OCI-LY7 (cell line): ENCODE measurements around the gene PAK4. TPM values are rescaled to one million over a fixed set of nuclear protein-coding genes. Genes with fewer than 3 reads are reported as not detected.
"Not testable (repeated sequence)": the region's sequence is repeated elsewhere in the genome, so short reads cannot be mapped to it uniquely, and the experiment has no call there.

ENCODE experiments used
- BruUV-seq: library from RNA; stranded (reverse); fragments of 400-500 nt; replicated peaks from 2 replicates; lab custom pipeline; 2021; lab: Mats Ljungman, UMichigan
- CTCF ChIA-PET: fragments of 300-600 bp; sonication (Branson Sonifier 250); formaldehyde crosslinking; loops from one replicate; lab custom pipeline; 2022; ENCODE audit warnings: antibody characterized with exemption; ENCODE audit not compliant: unreplicated experiment; lab: Charles Lee
- POLR2A ChIA-PET: fragments of 300-600 bp; sonication (Branson Sonifier 250); formaldehyde crosslinking; loops from one replicate; lab custom pipeline; 2022; ENCODE audit warnings: antibody characterized with exemption; lab: Charles Lee
- DNase-seq: peaks from one replicate; pipeline ENCODE4 v3.0.0-alpha.2; 2015; ENCODE audit warnings: low spot score
- H2AFZ ChIP-seq: fragments of 200-600 bp; sonication (generic), shearing (Covaris generic); 2 replicates; pipeline ENCODE4 v1.6.1; 2014; ENCODE audit warnings: mild to moderate bottlenecking, antibody characterized with exemption, low read length, moderate library complexity
- H3K27ac ChIP-seq: fragments of 200-600 bp; sonication (generic); 2 replicates; pipeline ENCODE4 v1.5.1; 2014; ENCODE audit warnings: mixed run types, low read depth, mild to moderate bottlenecking, moderate library complexity, low read length, inconsistent platforms; ENCODE audit not compliant: poor library complexity, severe bottlenecking
- H3K36me3 ChIP-seq: fragments of 200-600 bp; sonication (generic); 2 replicates; pipeline ENCODE4 v1.6.1; 2014; ENCODE audit warnings: mild to moderate bottlenecking, antibody characterized with exemption, low read length, moderate library complexity, mixed read lengths; ENCODE audit not compliant: insufficient read depth
- H3K4me1 ChIP-seq: fragments of 200-600 bp; sonication (generic); 2 replicates; pipeline ENCODE4 v1.5.1; 2014; ENCODE audit warnings: mild to moderate bottlenecking, low read length; ENCODE audit not compliant: insufficient read depth, poor library complexity, severe bottlenecking
- H3K4me2 ChIP-seq: fragments of 200-600 bp; sonication (generic); 2 replicates; pipeline ENCODE4 v1.6.1; 2014; ENCODE audit warnings: mild to moderate bottlenecking, low read length
- H3K4me3 ChIP-seq: fragments of 200-600 bp; sonication (generic); 2 replicates; pipeline ENCODE4 v1.5.1; 2014; ENCODE audit warnings: mild to moderate bottlenecking, low read depth, low read length; ENCODE audit not compliant: poor library complexity, severe bottlenecking
- H3K79me2 ChIP-seq: fragments of 200-600 bp; sonication (generic); 2 replicates; pipeline ENCODE4 v1.6.1; 2016; ENCODE audit warnings: low read depth, mild to moderate bottlenecking, low read length, moderate library complexity, mixed read lengths; ENCODE audit not compliant: insufficient read depth
- H3K9me2 ChIP-seq: fragments of 200-600 bp; sonication (generic); 2 replicates; pipeline ENCODE4 v1.6.1; 2016; ENCODE audit warnings: mild to moderate bottlenecking, low read length, mixed read lengths; ENCODE audit not compliant: insufficient read depth
- H3K9me3 ChIP-seq: fragments of 200-600 bp; sonication (generic); 2 replicates; pipeline ENCODE4 v1.6.1; 2014; ENCODE audit warnings: mild to moderate bottlenecking, mixed run types, low read length, mixed read lengths
- H4K20me1 ChIP-seq: fragments of 200-600 bp; sonication (generic); 2 replicates; pipeline ENCODE4 v1.6.1; 2014; ENCODE audit warnings: mild to moderate bottlenecking, antibody characterized with exemption, low read length, moderate library complexity, mixed read lengths; ENCODE audit not compliant: insufficient read depth
- EZH2phosphoT487 ChIP-seq: fragments of 200-600 bp; sonication (generic); IDR thresholded peaks from 2 replicates; pipeline ENCODE4 v1.6.1; 2018; ENCODE audit warnings: low read depth, borderline replicate concordance, mild to moderate bottlenecking, mixed run types, antibody characterized with exemption, low read length, moderate library complexity, mixed read lengths
- intact Hi-C: fragments of 100-400 bp; cut with micrococcal nuclease; formaldehyde crosslinking; loops from one replicate; pipeline ENCODE4 v1.10.0; 2022; ENCODE audit not compliant: unreplicated experiment
- total RNA-seq, 2 experiments: library from RNA; depleted of rRNA in 1 of 2; stranded (reverse); fragments of >200 nt in 1 of 2; shearing (Covaris generic) in 1 of 2; gene quantifications; 2 replicates each; pipeline ENCODE4 v1.2.3, GENCODE V29; 2014 to 2022
- TF ChIP-seq, protein P1 (sequence below): fragments of 200-600 bp; sonication (generic); conservative IDR thresholded peaks from 2 replicates; pipeline ENCODE4 v1.5.1; 2014; ENCODE audit warnings: mild to moderate bottlenecking, antibody characterized with exemption, low read length, moderate library complexity, mixed read lengths

PAK4 gene
- total RNA-seq, 2 experiments from 2014 or later: 7.8 to 26.7 TPM

DNA sequence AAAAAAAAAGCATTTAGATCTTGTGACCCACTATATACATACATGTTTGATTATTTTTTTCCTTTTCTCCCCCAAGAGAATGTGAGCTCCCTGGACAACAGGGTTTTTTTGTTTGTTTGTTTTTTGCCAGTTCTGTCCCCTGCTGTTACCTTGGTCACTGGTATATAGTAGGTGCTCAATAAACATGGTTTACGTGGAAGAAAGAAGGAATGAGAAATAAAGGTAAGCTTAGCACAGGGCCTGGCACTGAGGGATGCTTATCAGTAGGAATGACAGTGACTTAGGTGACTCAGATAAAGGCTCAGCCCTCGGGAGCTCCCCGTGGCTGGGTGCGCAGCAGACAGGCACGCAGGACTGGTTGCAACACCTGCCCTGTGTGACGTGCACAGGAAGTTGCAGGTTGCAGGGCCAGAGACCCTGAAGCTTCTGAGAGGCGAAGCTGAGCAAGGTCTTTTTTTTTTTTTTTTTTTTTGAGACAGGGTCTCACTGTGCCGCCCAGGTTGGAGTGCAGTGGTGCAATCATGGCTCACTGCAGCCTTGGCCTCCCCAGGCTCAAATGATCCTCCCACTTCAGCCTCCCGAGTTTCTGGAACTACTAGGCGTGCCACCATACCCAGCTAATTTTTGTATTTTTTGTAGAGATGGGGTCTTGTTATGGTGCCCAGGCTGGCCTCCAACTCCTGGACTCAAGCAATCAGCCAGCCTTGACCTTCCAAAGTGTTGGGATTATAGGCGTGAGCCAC is 10.3 kb upstream of the PAK4 start:
- Histone ChIP-seq H3K36me3 (no peaks in the 10 kb centered on the region), H3K9me3 (no peaks in the 10 kb centered on the region), H3K4me2 (no peak overlapping the region), H3K4me3 (no peak overlapping the region), H3K4me1 (no peaks in the 10 kb centered on the region), H2AFZ (no peak overlapping the region), H3K27ac (no peak overlapping the region), H3K79me2 (no peaks in the 10 kb centered on the region), H4K20me1 (no peaks in the 10 kb centered on the region), H3K9me2 (no peaks in the 10 kb centered on the region)
- TF ChIP-seq, protein P1, sequence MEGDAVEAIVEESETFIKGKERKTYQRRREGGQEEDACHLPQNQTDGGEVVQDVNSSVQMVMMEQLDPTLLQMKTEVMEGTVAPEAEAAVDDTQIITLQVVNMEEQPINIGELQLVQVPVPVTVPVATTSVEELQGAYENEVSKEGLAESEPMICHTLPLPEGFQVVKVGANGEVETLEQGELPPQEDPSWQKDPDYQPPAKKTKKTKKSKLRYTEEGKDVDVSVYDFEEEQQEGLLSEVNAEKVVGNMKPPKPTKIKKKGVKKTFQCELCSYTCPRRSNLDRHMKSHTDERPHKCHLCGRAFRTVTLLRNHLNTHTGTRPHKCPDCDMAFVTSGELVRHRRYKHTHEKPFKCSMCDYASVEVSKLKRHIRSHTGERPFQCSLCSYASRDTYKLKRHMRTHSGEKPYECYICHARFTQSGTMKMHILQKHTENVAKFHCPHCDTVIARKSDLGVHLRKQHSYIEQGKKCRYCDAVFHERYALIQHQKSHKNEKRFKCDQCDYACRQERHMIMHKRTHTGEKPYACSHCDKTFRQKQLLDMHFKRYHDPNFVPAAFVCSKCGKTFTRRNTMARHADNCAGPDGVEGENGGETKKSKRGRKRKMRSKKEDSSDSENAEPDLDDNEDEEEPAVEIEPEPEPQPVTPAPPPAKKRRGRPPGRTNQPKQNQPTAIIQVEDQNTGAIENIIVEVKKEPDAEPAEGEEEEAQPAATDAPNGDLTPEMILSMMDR: no peak
- no peak for TF ChIP-seq EZH2phosphoT487
- DNase-seq: no peak
- CTCF ChIA-PET: no interaction called here
- intact Hi-C loops: no loop called here
- no TSS peak for BruUV-seq
- POLR2A ChIA-PET: no interaction called here

DNA sequence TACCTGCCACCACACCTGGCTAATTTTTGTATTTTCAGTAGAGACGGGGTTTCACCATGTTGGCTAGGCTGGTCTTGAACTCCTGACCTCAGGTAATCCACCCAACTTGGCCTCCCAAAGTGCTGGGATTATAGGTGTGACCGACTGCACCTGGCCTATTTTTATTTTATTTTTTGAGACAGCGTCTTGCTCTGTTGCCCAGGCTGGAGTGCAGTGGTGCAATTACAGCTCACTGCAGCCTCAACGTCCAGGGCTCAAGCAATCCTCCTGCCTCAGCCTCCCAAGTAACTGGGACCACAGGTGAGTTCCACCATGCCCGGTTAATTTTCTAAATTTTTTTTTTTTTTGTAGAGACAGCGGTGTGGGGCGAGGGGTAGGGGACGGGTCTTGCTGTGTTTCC is 8.6 kb upstream of the PAK4 start:
- DNase-seq, H2AFZ ChIP-seq, BruUV-seq, H3K27ac ChIP-seq, H3K4me2 ChIP-seq, H3K9me3 ChIP-seq, intact Hi-C loops, H3K79me2 ChIP-seq, H3K4me3 ChIP-seq, H4K20me1 ChIP-seq, H3K36me3 ChIP-seq, POLR2A ChIA-PET, H3K9me2 ChIP-seq, H3K4me1 ChIP-seq, CTCF ChIA-PET: not testable (repeated sequence)

DNA sequence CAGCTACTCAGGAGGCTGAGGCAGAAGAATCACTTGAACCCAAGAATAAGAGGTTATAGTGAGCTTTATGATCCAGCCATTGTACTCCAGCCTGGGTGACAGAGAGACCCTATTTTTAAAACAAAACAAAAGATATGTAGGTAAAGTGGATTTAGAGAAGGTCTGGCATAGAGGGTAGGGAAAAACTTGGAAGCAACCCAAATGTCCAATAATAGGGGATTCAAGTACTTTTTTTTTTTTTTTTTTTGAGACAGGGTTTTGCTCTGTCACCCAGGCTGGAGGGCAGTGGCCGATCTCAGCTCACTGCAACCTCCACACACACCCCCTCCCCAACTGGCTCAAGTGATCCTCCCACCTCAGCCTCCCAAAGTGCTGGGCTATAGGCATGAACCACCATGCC is 5.8 kb upstream of the PAK4 start:
- H4K20me1 ChIP-seq: no peaks in the 10 kb centered on the region
- H3K9me2 ChIP-seq: no peaks in the 10 kb centered on the region
- no peaks in the 10 kb centered on the region for H3K9me3 ChIP-seq
- H2AFZ ChIP-seq: no peak overlapping the region
- no TSS peak for BruUV-seq
- H3K4me2 ChIP-seq: no peak overlapping the region
- ChIA-PET POLR2A (interaction anchor here (0.7 kb wide), 1 partner anchor 208 kb away, joined by 5 read pairs; no protein-coding TSS in a partner anchor), CTCF (no interaction called here)
- H3K4me1 ChIP-seq: peaks cover 3% of the 10 kb centered on the region
- no peak overlapping the region for H3K27ac ChIP-seq
- intact Hi-C loops: loop anchor here (10.0 kb wide), 1 partner anchor 415 kb away; the partner anchor contains the start of gene EID2B
- TF ChIP-seq, protein P1: no peak
- TF ChIP-seq EZH2phosphoT487: no peak
- no peak for DNase-seq
- H3K36me3 ChIP-seq: no peaks in the 10 kb centered on the region
- no peaks in the 10 kb centered on the region for H3K79me2 ChIP-seq
- no peak overlapping the region for H3K4me3 ChIP-seq
